GM23338 (cell line): ENCODE measurements around the gene PAFAH2. TPM values are rescaled to one million over a fixed set of nuclear protein-coding genes. Genes with fewer than 3 reads are reported as not detected.

Experiments
- ATAC-seq: fragments of 200-7000 bp; cut with Tn5 transposase; 3 replicates; pipeline ENCODE4 v1.9.1; 2020
- DNase-seq: peaks from one replicate; pipeline ENCODE4 v3.0.0-alpha.2; 2015; ENCODE audit warnings: low spot score
- H2AFZ ChIP-seq: fragments of 200-600 bp; sonication (generic); 2 replicates; pipeline ENCODE4 v1.8.0; 2016; ENCODE audit warnings: antibody characterized with exemption, mild to moderate bottlenecking, moderate library complexity
- H3F3A ChIP-seq: fragments of 200-600 bp; sonication (generic); replicated peaks from 2 replicates; pipeline ENCODE4 v1.8.0; 2017; ENCODE audit warnings: antibody characterized with exemption, mixed run types, low read depth
- H3K27ac ChIP-seq: fragments of 200-600 bp; sonication (generic); 2 replicates; pipeline ENCODE4 v1.6.1; 2016; ENCODE audit warnings: low read depth
- H3K27me3 ChIP-seq: fragments of 200-600 bp; sonication (generic); 2 replicates; pipeline ENCODE4 v1.8.0; 2016; ENCODE audit warnings: mild to moderate bottlenecking, mixed run types, moderate library complexity; ENCODE audit not compliant: insufficient read depth
- H3K36me3 ChIP-seq: fragments of 200-600 bp; sonication (generic); 2 replicates; pipeline ENCODE4 v1.8.0; 2016; ENCODE audit warnings: mild to moderate bottlenecking; ENCODE audit not compliant: insufficient read depth
- H3K4me1 ChIP-seq: fragments of 200-600 bp; sonication (generic); 2 replicates; pipeline ENCODE4 v1.8.0; 2016; ENCODE audit warnings: mild to moderate bottlenecking, moderate library complexity; ENCODE audit not compliant: insufficient read depth
- H3K4me2 ChIP-seq: fragments of 200-600 bp; sonication (generic); 2 replicates; pipeline ENCODE4 v1.7.1; 2017; ENCODE audit warnings: mixed run types
- H3K4me3 ChIP-seq: fragments of 200-600 bp; sonication (generic); 2 replicates; pipeline ENCODE4 v1.6.1; 2016; ENCODE audit warnings: mixed run types
- H3K79me2 ChIP-seq: fragments of 200-600 bp; sonication (generic); replicated peaks from 2 replicates; pipeline ENCODE4 v1.8.0; 2017; ENCODE audit warnings: mild to moderate bottlenecking; ENCODE audit not compliant: insufficient read depth
- H3K9me2 ChIP-seq: fragments of 200-600 bp; sonication (generic); 2 replicates; pipeline ENCODE4 v1.8.0; 2017; ENCODE audit not compliant: insufficient read depth
- H4K20me1 ChIP-seq: fragments of 200-600 bp; sonication (generic); replicated peaks from 2 replicates; pipeline ENCODE4 v1.8.0; 2017; ENCODE audit warnings: mild to moderate bottlenecking; ENCODE audit not compliant: insufficient read depth
- H3K27ac Mint-ChIP-seq: 2 replicates; pipeline ENCODE4 v1.8.0; 2020; ENCODE audit warnings: inconsistent platforms, mild to moderate bottlenecking, moderate library complexity, mixed read lengths
- H3K27me3 Mint-ChIP-seq: 3 replicates; pipeline ENCODE4 v1.8.0; 2022; ENCODE audit warnings: low read depth, mild to moderate bottlenecking, moderate library complexity, mixed read lengths, inconsistent platforms; ENCODE audit not compliant: insufficient read depth, poor library complexity
- H3K36me3 Mint-ChIP-seq: 3 replicates; pipeline ENCODE4 v1.8.0; 2021; ENCODE audit warnings: low read depth, mild to moderate bottlenecking, inconsistent platforms, moderate library complexity, mixed read lengths
- H3K4me1 Mint-ChIP-seq: 3 replicates; pipeline ENCODE4 v1.8.0; 2020; ENCODE audit warnings: mild to moderate bottlenecking, inconsistent platforms, mixed read lengths
- H3K4me3 Mint-ChIP-seq: 3 replicates; pipeline ENCODE4 v1.8.0; 2021; ENCODE audit warnings: moderate library complexity, mild to moderate bottlenecking, inconsistent platforms, mixed read lengths
- H3K9me3 Mint-ChIP-seq: 3 replicates; pipeline ENCODE4 v1.8.0; 2020; ENCODE audit warnings: moderate library complexity, mild to moderate bottlenecking, inconsistent platforms, mixed read lengths
- CREB1 ChIP-seq: fragments of 250-450 bp; sonication (Bioruptor Pico); IDR thresholded peaks from 2 replicates; pipeline ENCODE4 v1.5.0; 2020; ENCODE audit warnings: low read depth, mild to moderate bottlenecking, moderate library complexity
- EZH2 ChIP-seq: fragments of 200-600 bp; sonication (generic); IDR thresholded peaks from one replicate; pipeline ENCODE4 v1.8.0; 2017; ENCODE audit warnings: antibody characterized with exemption, mild to moderate bottlenecking, low read depth; ENCODE audit not compliant: unreplicated experiment
- EZH2phosphoT487 ChIP-seq: fragments of 200-600 bp; sonication (generic); IDR thresholded peaks from one replicate; pipeline ENCODE4 v1.8.1; 2018; ENCODE audit warnings: antibody characterized with exemption; ENCODE audit not compliant: unreplicated experiment
- JUNB ChIP-seq: IDR thresholded peaks from one replicate; pipeline ENCODE4 v1.6.1; 2016; ENCODE audit warnings: antibody characterized with exemption; ENCODE audit not compliant: unreplicated experiment
- POLR2AphosphoS5 ChIP-seq: IDR thresholded peaks from 2 replicates; pipeline ENCODE4 v1.6.1; 2016; ENCODE audit warnings: antibody characterized with exemption, low read depth
- STAT1 ChIP-seq: IDR thresholded peaks from one replicate; pipeline ENCODE4 v1.6.1; 2016; ENCODE audit warnings: antibody characterized with exemption; ENCODE audit not compliant: unreplicated experiment
- ZNF331 ChIP-seq: fragments of 250-450 bp; sonication (Bioruptor Pico); IDR thresholded peaks from 2 replicates; pipeline ENCODE4 v1.5.0; 2020; ENCODE audit warnings: low read depth, mild to moderate bottlenecking, moderate library complexity
- polyA plus RNA-seq: library from polyadenylated mRNA; unstranded; fragments of >200 nt; fragmentation: Nextera tagmentation; extraction: Ambion mirVana; gene quantifications from 2 replicates; pipeline ENCODE4 v1.2.1, GENCODE V29; 2016
- total RNA-seq: library from RNA; depleted of rRNA; stranded (reverse); fragments of >200 nt; shearing (Covaris generic); gene quantifications from 2 replicates; pipeline ENCODE4 v1.2.3, GENCODE V29; 2014
- TF ChIP-seq, protein P1 (sequence below): fragments of 250-450 bp; sonication (Bioruptor Pico); IDR thresholded peaks from 2 replicates; pipeline ENCODE4 v1.5.0; 2020; ENCODE audit warnings: mild to moderate bottlenecking, moderate library complexity
- TF ChIP-seq, protein P2 (sequence below): IDR thresholded peaks from 2 replicates; pipeline ENCODE4 v1.6.1; 2016; ENCODE audit warnings: antibody characterized with exemption

PAFAH2 gene
- total and polyA plus RNA-seq, 2 experiments from 2014 or later = 5.7 to 10.3 TPM

DNA sequence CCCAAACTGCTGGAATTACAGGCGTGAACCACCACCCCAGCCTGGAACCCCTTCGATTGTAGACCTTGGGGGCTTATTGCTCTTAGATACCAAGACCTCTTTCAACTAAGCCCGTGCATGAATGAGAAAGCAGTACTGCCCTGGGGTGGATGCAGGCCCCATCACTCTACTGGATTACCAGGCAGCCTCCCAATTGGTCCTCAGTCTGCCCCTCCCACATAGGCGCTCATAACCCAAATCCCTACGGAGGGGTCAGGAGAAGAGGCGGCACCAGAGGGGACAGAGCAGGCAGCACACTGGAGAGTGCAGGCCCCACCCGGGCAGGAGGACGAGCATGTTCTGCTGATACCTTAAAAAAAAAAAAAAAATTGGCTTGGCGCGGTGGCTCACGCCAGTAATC lies 79.2 kb downstream of the PAFAH2 start:
- H3K9me2 ChIP-seq = no peaks in the 10 kb centered on the region
- H3K4me2 ChIP-seq = no peak overlapping the region
- no peaks in the 10 kb centered on the region for H3K79me2 ChIP-seq
- H3K36me3 Mint-ChIP-seq = no peaks in the 10 kb centered on the region
- peaks cover 18% of the 10 kb centered on the region for H3K4me1 ChIP-seq
- H3K27me3 Mint-ChIP-seq = peaks cover 11% of the 10 kb centered on the region
- DNase-seq (peak; percentile 43), ATAC-seq (peak; percentile 6; the same call in 1 of the 3 replicates)
- H3K27ac ChIP-seq = no peak overlapping the region
- H3K4me3 Mint-ChIP-seq = no peak overlapping the region
- H3K9me3 Mint-ChIP-seq = no peaks in the 10 kb centered on the region
- H3F3A ChIP-seq = peaks cover 14% of the 10 kb centered on the region; the same call in 1 of the 2 replicates
- peaks cover 6% of the 10 kb centered on the region for H3K27me3 ChIP-seq
- TF ChIP-seq EZH2 (no peak), STAT1 (no peak), CREB1 (CRISPR knock-in tag) (no peak), ZNF331 (CRISPR knock-in tag) (no peak), JUNB (no peak), EZH2phosphoT487 (no peak), POLR2AphosphoS5 (no peak)
- TF ChIP-seq, protein P1, sequence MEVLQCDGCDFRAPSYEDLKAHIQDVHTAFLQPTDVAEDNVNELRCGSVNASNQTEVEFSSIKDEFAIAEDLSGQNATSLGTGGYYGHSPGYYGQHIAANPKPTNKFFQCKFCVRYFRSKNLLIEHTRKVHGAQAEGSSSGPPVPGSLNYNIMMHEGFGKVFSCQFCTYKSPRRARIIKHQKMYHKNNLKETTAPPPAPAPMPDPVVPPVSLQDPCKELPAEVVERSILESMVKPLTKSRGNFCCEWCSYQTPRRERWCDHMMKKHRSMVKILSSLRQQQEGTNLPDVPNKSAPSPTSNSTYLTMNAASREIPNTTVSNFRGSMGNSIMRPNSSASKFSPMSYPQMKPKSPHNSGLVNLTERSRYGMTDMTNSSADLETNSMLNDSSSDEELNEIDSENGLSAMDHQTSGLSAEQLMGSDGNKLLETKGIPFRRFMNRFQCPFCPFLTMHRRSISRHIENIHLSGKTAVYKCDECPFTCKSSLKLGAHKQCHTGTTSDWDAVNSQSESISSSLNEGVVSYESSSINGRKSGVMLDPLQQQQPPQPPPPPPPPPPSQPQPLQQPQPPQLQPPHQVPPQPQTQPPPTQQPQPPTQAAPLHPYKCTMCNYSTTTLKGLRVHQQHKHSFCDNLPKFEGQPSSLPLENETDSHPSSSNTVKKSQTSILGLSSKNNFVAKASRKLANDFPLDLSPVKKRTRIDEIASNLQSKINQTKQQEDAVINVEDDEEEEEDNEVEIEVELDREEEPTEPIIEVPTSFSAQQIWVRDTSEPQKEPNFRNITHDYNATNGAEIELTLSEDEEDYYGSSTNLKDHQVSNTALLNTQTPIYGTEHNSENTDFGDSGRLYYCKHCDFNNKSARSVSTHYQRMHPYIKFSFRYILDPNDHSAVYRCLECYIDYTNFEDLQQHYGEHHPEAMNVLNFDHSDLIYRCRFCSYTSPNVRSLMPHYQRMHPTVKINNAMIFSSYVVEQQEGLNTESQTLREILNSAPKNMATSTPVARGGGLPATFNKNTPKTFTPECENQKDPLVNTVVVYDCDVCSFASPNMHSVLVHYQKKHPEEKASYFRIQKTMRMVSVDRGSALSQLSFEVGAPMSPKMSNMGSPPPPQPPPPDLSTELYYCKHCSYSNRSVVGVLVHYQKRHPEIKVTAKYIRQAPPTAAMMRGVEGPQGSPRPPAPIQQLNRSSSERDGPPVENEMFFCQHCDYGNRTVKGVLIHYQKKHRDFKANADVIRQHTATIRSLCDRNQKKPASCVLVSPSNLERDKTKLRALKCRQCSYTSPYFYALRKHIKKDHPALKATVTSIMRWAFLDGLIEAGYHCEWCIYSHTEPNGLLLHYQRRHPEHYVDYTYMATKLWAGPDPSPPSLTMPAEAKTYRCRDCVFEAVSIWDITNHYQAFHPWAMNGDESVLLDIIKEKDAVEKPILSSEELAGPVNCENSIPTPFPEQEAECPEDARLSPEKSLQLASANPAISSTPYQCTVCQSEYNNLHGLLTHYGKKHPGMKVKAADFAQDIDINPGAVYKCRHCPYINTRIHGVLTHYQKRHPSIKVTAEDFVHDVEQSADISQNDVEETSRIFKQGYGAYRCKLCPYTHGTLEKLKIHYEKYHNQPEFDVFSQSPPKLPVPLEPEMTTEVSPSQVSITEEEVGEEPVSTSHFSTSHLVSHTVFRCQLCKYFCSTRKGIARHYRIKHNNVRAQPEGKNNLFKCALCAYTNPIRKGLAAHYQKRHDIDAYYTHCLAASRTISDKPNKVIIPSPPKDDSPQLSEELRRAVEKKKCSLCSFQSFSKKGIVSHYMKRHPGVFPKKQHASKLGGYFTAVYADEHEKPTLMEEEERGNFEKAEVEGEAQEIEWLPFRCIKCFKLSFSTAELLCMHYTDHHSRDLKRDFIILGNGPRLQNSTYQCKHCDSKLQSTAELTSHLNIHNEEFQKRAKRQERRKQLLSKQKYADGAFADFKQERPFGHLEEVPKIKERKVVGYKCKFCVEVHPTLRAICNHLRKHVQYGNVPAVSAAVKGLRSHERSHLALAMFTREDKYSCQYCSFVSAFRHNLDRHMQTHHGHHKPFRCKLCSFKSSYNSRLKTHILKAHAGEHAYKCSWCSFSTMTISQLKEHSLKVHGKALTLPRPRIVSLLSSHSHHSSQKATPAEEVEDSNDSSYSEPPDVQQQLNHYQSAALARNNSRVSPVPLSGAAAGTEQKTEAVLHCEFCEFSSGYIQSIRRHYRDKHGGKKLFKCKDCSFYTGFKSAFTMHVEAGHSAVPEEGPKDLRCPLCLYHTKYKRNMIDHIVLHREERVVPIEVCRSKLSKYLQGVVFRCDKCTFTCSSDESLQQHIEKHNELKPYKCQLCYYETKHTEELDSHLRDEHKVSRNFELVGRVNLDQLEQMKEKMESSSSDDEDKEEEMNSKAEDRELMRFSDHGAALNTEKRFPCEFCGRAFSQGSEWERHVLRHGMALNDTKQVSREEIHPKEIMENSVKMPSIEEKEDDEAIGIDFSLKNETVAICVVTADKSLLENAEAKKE (CRISPR knock-in tag) = no peak
- TF ChIP-seq, protein P2, sequence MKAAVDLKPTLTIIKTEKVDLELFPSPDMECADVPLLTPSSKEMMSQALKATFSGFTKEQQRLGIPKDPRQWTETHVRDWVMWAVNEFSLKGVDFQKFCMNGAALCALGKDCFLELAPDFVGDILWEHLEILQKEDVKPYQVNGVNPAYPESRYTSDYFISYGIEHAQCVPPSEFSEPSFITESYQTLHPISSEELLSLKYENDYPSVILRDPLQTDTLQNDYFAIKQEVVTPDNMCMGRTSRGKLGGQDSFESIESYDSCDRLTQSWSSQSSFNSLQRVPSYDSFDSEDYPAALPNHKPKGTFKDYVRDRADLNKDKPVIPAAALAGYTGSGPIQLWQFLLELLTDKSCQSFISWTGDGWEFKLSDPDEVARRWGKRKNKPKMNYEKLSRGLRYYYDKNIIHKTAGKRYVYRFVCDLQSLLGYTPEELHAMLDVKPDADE = no peak
- H2AFZ ChIP-seq = 0 out of 2 replicates have a peak overlapping the region, but pooled peaks have one; percentile 76
- no peak overlapping the region for H3K27ac Mint-ChIP-seq
- no peak overlapping the region for H3K4me3 ChIP-seq
- H4K20me1 ChIP-seq = no peaks in the 10 kb centered on the region
- H3K36me3 ChIP-seq = no peaks in the 10 kb centered on the region
- peaks cover 21% of the 10 kb centered on the region for H3K4me1 Mint-ChIP-seq
